BJ (cell line): ENCODE results near the gene NYAP1. TPM values are rescaled to one million over a fixed set of nuclear protein-coding genes. Genes with fewer than 3 reads are reported as not detected.
A peak's percentile ranks its signal among the peaks of the same experiment; 100 is the strongest.

Source experiments
- CTCF ChIA-PET: fragments of 350-600 bp; formaldehyde crosslinking; extraction: SDS; loops from one replicate; lab custom pipeline; 2021; ENCODE audit warnings: antibody characterized with exemption, inconsistent platforms; lab: Yijun Ruan, JAX
- POLR2A ChIA-PET: fragments of 300-600 bp; sonication (Branson Sonifier 250); formaldehyde crosslinking; extraction: SDS; loops from one replicate; lab custom pipeline; 2021; ENCODE audit warnings: antibody characterized with exemption; lab: Charles Lee
- DNase-seq: peaks from one replicate; pipeline ENCODE4 v3.0.0-alpha.2; 2011; ENCODE audit warnings: low read depth
- H3K27me3 ChIP-seq: 2 replicates; pipeline ENCODE4 v1.6.0; 2011; ENCODE audit warnings: low read length; ENCODE audit not compliant: control insufficient read depth, insufficient read depth
- H3K36me3 ChIP-seq: 2 replicates; pipeline ENCODE4 v1.5.1; 2011; ENCODE audit warnings: low read length; ENCODE audit not compliant: control insufficient read depth, insufficient read depth
- H3K4me3 ChIP-seq: 2 replicates; pipeline ENCODE4 v1.5.1; 2011; ENCODE audit warnings: low read depth, mild to moderate bottlenecking, control low read depth, low read length
- polyA plus RNA-seq: library from polyadenylated mRNA; depleted of rRNA; stranded (reverse); fragments of >200 nt; gene quantifications from 2 replicates; pipeline ENCODE4 v1.2.3, GENCODE V29; 2011
- TF ChIP-seq, protein P1 (sequence below): IDR thresholded peaks from 2 replicates; pipeline ENCODE4 v1.5.1; 2011; ENCODE audit warnings: low read depth, mild to moderate bottlenecking, control low read depth, inconsistent platforms, low read length, moderate library complexity; ENCODE audit not compliant: insufficient read depth

The NYAP1 gene
- polyA plus RNA-seq, 1 experiment = 0.15 TPM

GRCh38 chr7:100465299-100465698 lies 18.4 kb upstream of the NYAP1 start:
- ChIA-PET POLR2A (no interaction called here), CTCF (interaction anchor here (1.0 to 3.5 kb wide), 15 partner anchors 8 to 369 kb away, joined by 3 to 40 read pairs (median 4); partner anchors contain the start of genes MOSPD3, POP7 and TSC22D4)
- H3K36me3 ChIP-seq = peaks cover 16% of the 10 kb centered on the region
- TF ChIP-seq, protein P1, sequence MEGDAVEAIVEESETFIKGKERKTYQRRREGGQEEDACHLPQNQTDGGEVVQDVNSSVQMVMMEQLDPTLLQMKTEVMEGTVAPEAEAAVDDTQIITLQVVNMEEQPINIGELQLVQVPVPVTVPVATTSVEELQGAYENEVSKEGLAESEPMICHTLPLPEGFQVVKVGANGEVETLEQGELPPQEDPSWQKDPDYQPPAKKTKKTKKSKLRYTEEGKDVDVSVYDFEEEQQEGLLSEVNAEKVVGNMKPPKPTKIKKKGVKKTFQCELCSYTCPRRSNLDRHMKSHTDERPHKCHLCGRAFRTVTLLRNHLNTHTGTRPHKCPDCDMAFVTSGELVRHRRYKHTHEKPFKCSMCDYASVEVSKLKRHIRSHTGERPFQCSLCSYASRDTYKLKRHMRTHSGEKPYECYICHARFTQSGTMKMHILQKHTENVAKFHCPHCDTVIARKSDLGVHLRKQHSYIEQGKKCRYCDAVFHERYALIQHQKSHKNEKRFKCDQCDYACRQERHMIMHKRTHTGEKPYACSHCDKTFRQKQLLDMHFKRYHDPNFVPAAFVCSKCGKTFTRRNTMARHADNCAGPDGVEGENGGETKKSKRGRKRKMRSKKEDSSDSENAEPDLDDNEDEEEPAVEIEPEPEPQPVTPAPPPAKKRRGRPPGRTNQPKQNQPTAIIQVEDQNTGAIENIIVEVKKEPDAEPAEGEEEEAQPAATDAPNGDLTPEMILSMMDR = no peak
- no peak overlapping the region for H3K4me3 ChIP-seq
- no peaks in the 10 kb centered on the region for H3K27me3 ChIP-seq
- no peak for DNase-seq

- TF ChIP-seq, protein P1 = peak; percentile 82
- H3K27me3 ChIP-seq = no peaks in the 10 kb centered on the region
- no peak overlapping the region for H3K4me3 ChIP-seq
- ChIA-PET POLR2A (interaction anchor here (0.7 kb wide), 1 partner anchor 38 kb away, joined by 9 read pairs; the partner anchor contains the start of gene ZCWPW1), CTCF (interaction anchor here (1.0 to 3.5 kb wide), 15 partner anchors 9 to 368 kb away, joined by 3 to 40 read pairs (median 4); partner anchors contain the start of genes MOSPD3, POP7 and TSC22D4)
- peaks cover 16% of the 10 kb centered on the region for H3K36me3 ChIP-seq
- DNase-seq = no peak
Measured at GRCh38 chr7:100465702-100466311, 17.9 kb upstream of the NYAP1 start.

- TF ChIP-seq, protein P1 = no peak
- Histone ChIP-seq H3K36me3 (peaks cover 17% of the 10 kb centered on the region), H3K27me3 (no peaks in the 10 kb centered on the region), H3K4me3 (no peak overlapping the region)
- DNase-seq = no peak
- ChIA-PET CTCF (interaction anchor here (1.1 to 5.2 kb wide), 3 partner anchors 11 to 97 kb away, joined by 4 to 50 read pairs (median 34); no protein-coding TSS in a partner anchor), POLR2A (no interaction called here)
Measured at GRCh38 chr7:100466653-100467605, 16.8 kb upstream of the NYAP1 start.

- Histone ChIP-seq H3K27me3 (no peaks in the 10 kb centered on the region), H3K36me3 (peaks cover 20% of the 10 kb centered on the region), H3K4me3 (no peak overlapping the region)
- ChIA-PET POLR2A (no interaction called here), CTCF (interaction anchor here (1.1 to 5.2 kb wide), 3 partner anchors 10 to 96 kb away, joined by 4 to 50 read pairs (median 34); no protein-coding TSS in a partner anchor)
- DNase-seq = no peak
- TF ChIP-seq, protein P1 = no peak
Measured at GRCh38 chr7:100467638-100468373, 15.9 kb upstream of the NYAP1 start.
